Endothelial cell of umbilical vein (primary cell): ENCODE measurements around the gene TMEM254. TPM values are rescaled to one million over a fixed set of nuclear protein-coding genes. Genes with fewer than 3 reads are reported as not detected.

Experiments used
- BruUV-seq: library from RNA; stranded (reverse); fragments of 400-500 nt; replicated peaks from 2 replicates; lab custom pipeline; 2021; lab: Mats Ljungman, UMichigan
- CTCF ChIA-PET: fragments of 300-600, 350-600 bp; sonication (Branson Sonifier 250); formaldehyde crosslinking; loops from one replicate; lab custom pipeline; 2021; ENCODE audit warnings: antibody characterized with exemption, inconsistent platforms; lab: Charles Lee
- POLR2A ChIA-PET: fragments of 300-600, 350-600 bp; sonication (Branson Sonifier 250); formaldehyde crosslinking; loops from one replicate; lab custom pipeline; 2021; ENCODE audit warnings: antibody characterized with exemption, inconsistent platforms; lab: Charles Lee
- DNase-seq: peaks from one replicate; pipeline ENCODE4 v3.0.0-alpha.2; 2011; ENCODE audit warnings: low read depth, low spot score
- FAIRE-seq: peaks from 2 replicates; lab custom pipeline; 2011; peaks lifted over from hg19 to GRCh38; lab: Jason Lieb, UNC
- H2AFZ ChIP-seq: 2 replicates; pipeline ENCODE4 v1.6.0; 2012; ENCODE audit warnings: low read depth, low read length, control low read depth, inconsistent platforms
- H3K27ac ChIP-seq: 2 replicates; pipeline ENCODE4 v1.5.1; 2011; ENCODE audit warnings: low read depth, mild to moderate bottlenecking, control low read depth, low read length, moderate library complexity; ENCODE audit not compliant: insufficient read depth
- H3K27me3 ChIP-seq, 2 experiments: 2 replicates each; pipeline versions ENCODE4 v1.6.0 to v1.6.1; 2011; ENCODE audit warnings: low read length in 2 of 2, mixed read lengths in 1 of 2; ENCODE audit not compliant: control insufficient read depth in 2 of 2, insufficient read depth in 2 of 2
- H3K36me3 ChIP-seq, 2 experiments: 2 replicates in 1 of 2; 3 replicates in 1 of 2; pipeline ENCODE4 v1.5.1; 2011; ENCODE audit warnings: low read length in 2 of 2, mild to moderate bottlenecking in 1 of 2, moderate library complexity in 1 of 2; ENCODE audit not compliant: control insufficient read depth in 2 of 2, insufficient read depth in 2 of 2; ENCODE audit errors: extremely low read depth in 1 of 2
- H3K4me1 ChIP-seq: 3 replicates; pipeline ENCODE4 v1.5.1; 2011; ENCODE audit warnings: mild to moderate bottlenecking, low read length; ENCODE audit not compliant: control insufficient read depth, insufficient read depth; ENCODE audit errors: extremely low read depth
- H3K4me2 ChIP-seq: 2 replicates; pipeline ENCODE4 v1.6.1; 2011; ENCODE audit warnings: low read length, control low read depth, mixed read lengths; ENCODE audit not compliant: insufficient read depth
- H3K4me3 ChIP-seq, 3 experiments: fragments of 200-600 bp in 1 of 3; sonication (generic), shearing (Covaris generic) in 1 of 3; replicated peaks in 1 of 3; 2 replicates each; pipeline ENCODE4 v1.5.1; 2011 to 2016; ENCODE audit warnings: control low read depth in 3 of 3, low read length in 3 of 3, mild to moderate bottlenecking in 2 of 3, inconsistent platforms in 1 of 3, low read depth in 1 of 3, moderate library complexity in 1 of 3; ENCODE audit not compliant: insufficient read depth in 1 of 3
- H3K79me2 ChIP-seq: 2 replicates; pipeline ENCODE4 v1.6.0; 2012; ENCODE audit warnings: low read length, inconsistent platforms; ENCODE audit not compliant: control insufficient read depth, insufficient read depth
- H3K9ac ChIP-seq: replicated peaks from 2 replicates; pipeline ENCODE3; 2011; ENCODE audit warnings: low read length, control low read depth; ENCODE audit not compliant: insufficient read depth; ENCODE audit errors: extremely low read depth
- H3K9me1 ChIP-seq: replicated peaks from 3 replicates; pipeline ENCODE4 v1.6.0; 2011; ENCODE audit warnings: mild to moderate bottlenecking, low read length; ENCODE audit not compliant: control insufficient read depth, insufficient read depth; ENCODE audit errors: extremely low read depth
- H3K9me3 ChIP-seq: replicated peaks from 2 replicates; pipeline ENCODE4 v1.5.1; 2012; ENCODE audit warnings: low read length, inconsistent platforms; ENCODE audit not compliant: control insufficient read depth, insufficient read depth
- H4K20me1 ChIP-seq: replicated peaks from 2 replicates; pipeline ENCODE3; 2011; ENCODE audit warnings: mild to moderate bottlenecking, low read length; ENCODE audit not compliant: control insufficient read depth, insufficient read depth; ENCODE audit errors: extremely low read depth
- CTCF ChIP-seq, 2 donors: IDR thresholded peaks; 1 replicate in 1 of 2; 2 replicates in 1 of 2; pipeline ENCODE4 v1.5.1; 2011; ENCODE audit warnings: low read length in 2 of 2, mild to moderate bottlenecking in 2 of 2, moderate library complexity in 2 of 2, control low read depth in 1 of 2, inconsistent platforms in 1 of 2, low read depth in 1 of 2; ENCODE audit not compliant: insufficient read depth in 1 of 2; ENCODE audit errors: extremely low read depth in 1 of 2
- EZH2 ChIP-seq: IDR thresholded peaks from 2 replicates; pipeline ENCODE4 v1.6.1; 2012; ENCODE audit warnings: borderline replicate concordance, low read depth, mild to moderate bottlenecking, moderate library complexity, low read length, inconsistent platforms; ENCODE audit not compliant: severe bottlenecking
- GATA2 ChIP-seq: IDR thresholded peaks from 2 replicates; pipeline ENCODE4 v1.7.0; 2011; ENCODE audit warnings: low read depth, mild to moderate bottlenecking, moderate library complexity, mixed read lengths, low read length; ENCODE audit not compliant: insufficient read length, insufficient read depth
- JUN ChIP-seq: IDR thresholded peaks from 2 replicates; pipeline ENCODE4 v1.6.1; 2011; ENCODE audit warnings: borderline replicate concordance, low read depth; ENCODE audit not compliant: insufficient read length, insufficient read depth
- MAX ChIP-seq: IDR thresholded peaks from 2 replicates; pipeline ENCODE4 v1.6.1; 2011; ENCODE audit not compliant: insufficient read depth, insufficient read length
- MYC ChIP-seq: IDR thresholded peaks from one replicate; pipeline ENCODE4 v1.6.1; 2011; ENCODE audit warnings: mild to moderate bottlenecking, low read depth, low read length
- POLR2A ChIP-seq: IDR thresholded peaks from 2 replicates; pipeline ENCODE4 v1.6.1; 2012; ENCODE audit warnings: low read depth, mild to moderate bottlenecking, control low read depth, low read length
- POLR2AphosphoS5 ChIP-seq: IDR thresholded peaks from 2 replicates; pipeline ENCODE4 v1.6.1; 2012; ENCODE audit warnings: low read depth, mild to moderate bottlenecking, control low read depth, low read length, moderate library complexity; ENCODE audit not compliant: insufficient read depth
- dilution Hi-C: fragments of 300-500 bp; cut with MboI; formaldehyde crosslinking; loops from one replicate; pipeline ENCODE4 v1.15.0; 2019; ENCODE audit warnings: low sequenced_read_pairs; ENCODE audit not compliant: extremely low pct_ligation_motif_present
- intact Hi-C: fragments of 100-400 bp; cut with micrococcal nuclease; formaldehyde crosslinking; loops from one replicate; pipeline ENCODE4 v1.10.0; 2022
- polyA plus RNA-seq, 4 experiments: library from polyadenylated mRNA; depleted of rRNA in 3 of 4; stranded (reverse) in 3 of 4; unstranded in 1 of 4; fragments of >200 nt; gene quantifications; 2 replicates each; pipeline versions ENCODE4 v1.2.1 to v1.2.3, GENCODE V29; 2011 to 2012; ENCODE audit warnings: missing spikeins in 1 of 4
- total RNA-seq: library from RNA; stranded (reverse); gene quantifications from 2 replicates; pipeline ENCODE4 v1.2.3, GENCODE V29; 2021

TMEM254 gene
- total and polyA plus RNA-seq, 2 donors (not counting 3 experiments of a cell fraction or from before 2014, with no cell fraction given): 10.1 to 13.4 TPM

- no peak overlapping the region for H3K27ac ChIP-seq
- CTCF ChIA-PET: interaction anchor here (0.7 to 1.5 kb wide), 3 partner anchors 14 to 42 kb away, joined by 3 to 4 read pairs (median 3); no protein-coding TSS in a partner anchor
- intact Hi-C loops: no loop called here
Measured at GRCh38 chr10:80064120-80064886, 14.2 kb upstream of the TMEM254 start.

More at GRCh38 chr10:80064120-80064886, 14.2 kb upstream of the TMEM254 start:
- Histone ChIP-seq H3K9me3 (no peaks in the 10 kb centered on the region), H3K4me1 (no peaks in the 10 kb centered on the region), H3K9me1 (no peaks in the 10 kb centered on the region), H3K9ac (no peak overlapping the region), H2AFZ (no peak overlapping the region), H3K4me3 (no peak overlapping the region), H3K4me2 (no peak overlapping the region), H3K79me2 (no peaks in the 10 kb centered on the region), H4K20me1 (no peaks in the 10 kb centered on the region), H3K27me3 (no peaks in the 10 kb centered on the region), H3K36me3 (no peaks in the 10 kb centered on the region)
- BruUV-seq: no TSS peak
- dilution Hi-C loops: no loop called here
- POLR2A ChIA-PET: interaction anchor here (0.7 kb wide), 1 partner anchor 38 kb away, joined by 8 read pairs; no protein-coding TSS in a partner anchor
- TF ChIP-seq EZH2: no peak
- no peak for TF ChIP-seq POLR2AphosphoS5
- TF ChIP-seq MYC: no peak
- no peak for TF ChIP-seq MAX
- no peak for TF ChIP-seq POLR2A
- no peak for TF ChIP-seq CTCF (IDR thresholded peaks at IDR 0.05; ENCODE audit: extremely low read depth in 1 of 2, insufficient read depth in 1 of 2, low read depth in 1 of 2, low read length in 2 of 2)
- TF ChIP-seq JUN: no peak
- no peak for TF ChIP-seq GATA2
- no peak for FAIRE-seq
- DNase-seq: no peak
